Fibroblast of villous mesenchyme (primary cell): ENCODE data around the gene INPP5A. TPM values are rescaled to one million over a fixed set of nuclear protein-coding genes. Genes with fewer than 3 reads are reported as not detected.

Source experiments
- DNase-seq: peaks from one replicate; pipeline ENCODE4 v3.0.0-alpha.2; 2010; ENCODE audit warnings: low read depth
- H3K4me3 ChIP-seq: 2 replicates; pipeline ENCODE4 v1.5.1; 2011; ENCODE audit warnings: low read depth, mild to moderate bottlenecking, low read length
- total RNA-seq: library from RNA; depleted of rRNA; stranded (reverse); fragments of >200 nt; gene quantifications from 2 replicates; pipeline ENCODE4 v1.2.3, GENCODE V29; 2012
- TF ChIP-seq, protein P1 (sequence below): IDR thresholded peaks from 2 replicates; pipeline ENCODE4 v1.5.1; 2012; ENCODE audit warnings: low read depth, mild to moderate bottlenecking, low read length; ENCODE audit not compliant: insufficient read depth

The INPP5A gene
- total RNA-seq, 1 donor = 33.2 TPM

DNA sequence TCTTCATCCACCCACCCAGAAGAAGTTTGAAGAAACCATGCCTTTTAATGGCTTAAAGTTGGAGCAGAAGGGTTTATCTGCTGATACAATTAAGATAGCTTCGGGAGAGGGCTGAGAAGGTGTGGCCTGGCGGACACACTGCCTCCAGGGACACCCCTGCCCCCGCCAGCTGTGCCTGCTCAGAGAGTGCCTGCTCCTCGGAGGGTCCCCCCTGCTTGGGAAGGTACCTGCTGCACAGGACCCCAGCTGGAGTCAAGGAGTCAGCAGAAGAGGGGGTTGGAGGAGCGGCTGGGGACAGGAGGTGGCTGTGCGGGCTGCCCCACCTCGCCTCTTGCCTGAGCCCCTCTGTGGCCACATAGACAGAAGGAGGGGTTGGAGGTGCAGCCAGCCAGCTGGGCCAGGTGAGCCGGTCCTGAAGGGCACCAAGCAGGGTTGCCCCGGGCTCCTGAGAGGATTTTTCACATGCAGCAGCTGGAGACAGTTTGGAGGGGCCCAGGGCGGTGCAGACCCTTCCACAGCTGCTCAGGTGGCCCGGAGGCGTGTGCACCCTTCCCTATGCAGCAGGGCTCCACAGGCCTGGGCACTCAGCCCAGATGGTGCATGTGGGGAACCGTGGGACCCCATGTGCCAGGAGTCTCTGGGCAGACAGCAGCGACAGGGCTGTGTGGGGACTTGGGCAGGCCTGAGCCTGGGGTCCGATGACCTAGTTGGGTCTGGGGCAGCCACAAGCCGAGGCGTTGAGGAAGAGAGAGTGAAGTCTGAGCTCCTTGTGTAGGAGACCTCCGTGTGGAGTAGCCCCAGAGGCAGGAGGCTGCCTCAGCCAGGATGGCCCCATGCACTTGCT, 118.9 kb downstream of the INPP5A start:
- no peak overlapping the region for H3K4me3 ChIP-seq
- TF ChIP-seq, protein P1, sequence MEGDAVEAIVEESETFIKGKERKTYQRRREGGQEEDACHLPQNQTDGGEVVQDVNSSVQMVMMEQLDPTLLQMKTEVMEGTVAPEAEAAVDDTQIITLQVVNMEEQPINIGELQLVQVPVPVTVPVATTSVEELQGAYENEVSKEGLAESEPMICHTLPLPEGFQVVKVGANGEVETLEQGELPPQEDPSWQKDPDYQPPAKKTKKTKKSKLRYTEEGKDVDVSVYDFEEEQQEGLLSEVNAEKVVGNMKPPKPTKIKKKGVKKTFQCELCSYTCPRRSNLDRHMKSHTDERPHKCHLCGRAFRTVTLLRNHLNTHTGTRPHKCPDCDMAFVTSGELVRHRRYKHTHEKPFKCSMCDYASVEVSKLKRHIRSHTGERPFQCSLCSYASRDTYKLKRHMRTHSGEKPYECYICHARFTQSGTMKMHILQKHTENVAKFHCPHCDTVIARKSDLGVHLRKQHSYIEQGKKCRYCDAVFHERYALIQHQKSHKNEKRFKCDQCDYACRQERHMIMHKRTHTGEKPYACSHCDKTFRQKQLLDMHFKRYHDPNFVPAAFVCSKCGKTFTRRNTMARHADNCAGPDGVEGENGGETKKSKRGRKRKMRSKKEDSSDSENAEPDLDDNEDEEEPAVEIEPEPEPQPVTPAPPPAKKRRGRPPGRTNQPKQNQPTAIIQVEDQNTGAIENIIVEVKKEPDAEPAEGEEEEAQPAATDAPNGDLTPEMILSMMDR = no peak
- DNase-seq = no peak

DNA sequence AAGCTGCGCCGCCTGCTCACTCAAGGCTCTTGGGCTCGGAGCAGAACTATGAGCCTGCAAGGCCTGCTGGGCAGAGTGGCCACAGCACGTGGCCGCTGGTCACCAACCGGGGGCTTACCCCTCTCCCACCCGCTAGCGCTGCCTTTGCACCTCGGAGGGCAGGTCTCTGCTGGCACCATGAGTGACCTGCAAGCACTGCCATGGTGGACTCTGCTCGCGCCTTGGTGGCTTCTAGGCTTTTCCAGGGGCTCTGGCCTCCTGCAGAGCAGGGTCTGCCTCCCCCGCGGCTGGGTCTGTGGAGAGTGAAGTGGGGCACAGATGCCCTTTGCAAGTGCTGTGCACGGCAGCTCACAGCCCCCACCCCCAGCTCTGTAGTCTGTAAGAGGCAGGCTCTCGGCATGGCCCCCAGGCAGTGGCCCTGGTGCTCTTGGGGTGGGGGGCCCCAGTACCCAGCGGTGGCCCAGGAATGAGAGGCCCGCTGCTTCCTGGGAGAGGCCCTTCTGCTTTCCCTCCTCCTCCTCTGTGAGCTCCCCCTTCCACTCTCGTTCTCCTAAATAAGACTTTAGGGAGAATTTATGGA, 119.6 kb downstream of the INPP5A start:
- TF ChIP-seq, protein P1 = no peak
- DNase-seq = no peak
- no peak overlapping the region for H3K4me3 ChIP-seq

DNA sequence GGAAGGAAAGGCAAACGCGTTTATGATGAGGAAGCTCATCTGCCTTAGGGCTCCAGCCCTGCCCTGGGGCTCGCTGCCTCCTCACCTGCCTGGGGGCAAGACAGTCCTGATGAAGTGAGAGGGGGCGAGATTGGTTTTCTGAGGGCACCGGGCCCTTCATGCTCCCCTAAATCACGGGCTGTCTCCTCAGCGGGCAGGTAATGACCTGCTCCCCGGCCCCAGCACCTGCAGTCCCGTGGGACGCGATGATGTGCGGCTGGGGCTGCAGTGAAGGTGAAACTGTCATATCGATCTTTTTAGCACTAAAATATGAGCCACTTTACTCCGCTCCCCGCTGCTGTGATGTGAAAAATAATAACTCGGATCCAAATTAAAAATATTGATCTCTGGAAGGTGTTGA, 120.2 kb downstream of the INPP5A start:
- no peak overlapping the region for H3K4me3 ChIP-seq
- TF ChIP-seq, protein P1 = no peak
- no peak for DNase-seq

DNA sequence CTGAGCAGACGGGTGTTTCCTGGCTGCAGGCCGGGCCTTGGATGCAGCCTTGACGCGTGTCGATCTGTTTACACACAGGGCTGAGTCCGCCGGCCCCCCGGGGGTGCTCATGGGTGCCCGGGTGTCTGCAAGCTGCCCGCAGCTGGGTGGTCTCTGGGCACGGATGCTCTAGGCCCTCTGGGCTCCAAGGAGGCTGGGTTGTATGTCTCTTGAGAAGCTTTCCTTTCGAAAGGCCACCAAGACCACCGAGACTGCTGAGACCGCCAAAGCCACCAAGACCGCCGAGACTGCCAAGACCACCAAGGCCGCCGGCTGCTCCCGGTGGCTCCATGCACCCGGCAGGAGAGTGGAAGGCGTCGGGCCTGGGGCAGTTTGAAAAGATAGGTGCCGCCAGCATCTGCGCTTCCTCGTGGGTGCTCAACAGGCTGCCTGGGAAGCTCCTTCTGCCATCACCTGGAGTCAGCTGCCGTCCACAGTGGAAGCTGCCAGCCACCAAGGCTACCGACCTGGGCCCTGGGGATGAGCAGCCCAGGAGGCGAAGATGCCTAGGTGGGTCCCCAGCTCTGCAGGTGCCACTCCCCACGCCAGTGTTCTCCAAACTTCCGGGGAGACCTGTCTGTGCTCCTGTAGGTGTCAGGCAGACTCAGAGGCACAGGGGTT, 121.1 kb downstream of the INPP5A start:
- DNase-seq = no peak
- H3K4me3 ChIP-seq = no peak overlapping the region
- TF ChIP-seq, protein P1 = no peak

DNA sequence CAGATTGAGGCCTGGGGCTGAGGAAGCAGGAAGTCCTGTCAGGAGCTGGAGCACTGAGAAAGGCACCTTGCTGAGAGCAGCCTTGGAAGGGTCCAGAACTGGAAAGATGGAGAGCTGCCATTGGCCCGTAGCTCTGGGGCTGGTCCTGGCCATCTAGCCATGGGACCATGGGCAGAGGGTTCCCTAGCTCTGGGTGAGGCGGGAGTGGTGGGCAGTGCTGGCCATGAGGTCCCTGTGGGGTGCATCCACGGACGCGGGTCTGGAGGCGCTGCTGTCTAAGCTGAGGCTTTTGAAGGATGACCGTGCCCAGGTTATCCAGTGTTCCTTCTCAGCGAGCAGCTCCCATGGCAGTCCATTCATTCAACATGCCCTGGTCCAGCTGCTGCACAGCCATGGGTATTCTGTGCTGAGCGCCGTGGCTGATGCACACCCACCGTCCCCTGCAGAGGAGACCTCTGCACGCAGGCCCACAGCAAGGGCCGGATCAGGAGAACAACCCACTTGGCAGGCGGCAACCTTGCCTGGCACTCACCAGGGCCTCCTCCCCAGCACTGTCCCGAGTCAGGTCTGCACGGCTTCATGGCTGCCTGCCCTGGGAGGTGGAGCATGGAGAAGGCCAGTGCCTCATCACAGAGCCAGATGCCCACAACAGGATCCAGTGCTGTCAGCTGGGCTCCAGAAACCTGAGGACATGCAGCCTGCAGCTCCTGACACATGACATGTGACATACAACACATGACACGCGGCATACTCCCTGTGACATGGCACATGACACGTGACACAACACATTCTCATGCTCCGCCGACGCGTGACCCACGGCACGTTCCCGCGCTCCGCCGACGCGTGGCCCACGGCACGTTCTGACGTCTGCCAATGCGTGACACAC, 121.9 kb downstream of the INPP5A start:
- no peak overlapping the region for H3K4me3 ChIP-seq
- no peak for DNase-seq
- TF ChIP-seq, protein P1 = no peak

DNA sequence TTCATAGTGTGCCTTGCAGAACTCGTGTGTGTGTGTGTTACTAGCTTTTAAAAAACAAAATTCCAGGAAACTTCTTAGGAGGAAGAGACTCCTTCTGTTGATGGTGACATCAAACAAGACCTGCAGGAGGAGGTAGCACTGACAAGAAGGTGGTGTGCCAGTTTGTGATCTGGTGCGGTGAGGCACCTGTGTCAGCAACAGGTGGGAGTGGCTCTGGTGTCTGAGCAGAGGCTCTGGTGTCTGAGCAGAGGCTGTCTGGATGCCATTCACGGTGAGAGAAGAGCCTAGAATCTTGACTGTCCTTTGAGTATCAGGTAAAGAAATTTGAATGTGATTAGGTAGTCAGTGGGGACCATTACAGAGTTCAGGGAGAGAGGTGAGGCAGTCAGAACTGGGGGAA, 122.8 kb downstream of the INPP5A start:
- TF ChIP-seq, protein P1 = no peak
- DNase-seq = no peak
- H3K4me3 ChIP-seq = no peak overlapping the region
